Measurements from ENCODE around the gene MYO3B. TPM values are rescaled to one million over a fixed set of nuclear protein-coding genes. Genes with fewer than 3 reads are reported as not detected.

MYO3B gene
- total RNA-seq, 1 donor from 2014 or later = 5.5 TPM

DNA sequence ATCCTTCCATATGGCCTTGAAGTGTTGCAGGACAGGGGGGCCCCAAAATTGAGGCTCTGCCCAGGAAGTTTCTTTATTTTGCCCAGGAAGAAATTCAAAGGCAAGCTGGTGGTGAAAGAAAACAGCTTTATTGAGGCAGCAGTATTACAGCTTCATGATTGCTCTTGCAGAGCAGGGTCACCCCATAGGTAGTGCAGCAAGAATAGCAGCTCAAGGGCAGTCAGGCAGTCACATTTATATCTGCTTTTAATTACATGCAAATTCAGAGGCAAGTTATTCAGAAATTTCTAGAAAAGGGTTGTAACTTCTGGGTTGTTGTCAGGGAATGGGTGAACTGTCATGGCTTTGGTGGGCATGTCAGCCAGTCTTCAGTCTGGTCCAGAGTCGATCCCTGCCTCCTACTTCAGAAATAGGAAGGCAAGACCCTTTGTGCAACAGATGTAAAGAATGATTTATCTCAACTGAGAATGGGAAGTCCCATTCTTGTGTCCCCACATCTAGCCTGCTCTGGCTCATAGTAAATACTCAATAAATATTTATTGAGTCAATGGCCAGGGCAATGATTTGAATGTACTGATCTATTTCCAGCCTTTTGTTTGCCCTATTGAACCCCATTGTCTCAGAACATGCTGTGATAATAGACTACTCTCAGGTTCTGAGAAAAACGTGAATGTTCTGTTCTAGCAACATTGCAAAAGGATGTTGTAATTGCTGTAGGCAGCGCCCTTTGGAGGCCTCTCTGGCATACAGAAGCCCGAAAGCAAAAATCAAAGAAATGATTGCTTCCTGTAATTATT is 129.8 kb downstream of the MYO3B start:
- DNase-seq = no peak

DNA sequence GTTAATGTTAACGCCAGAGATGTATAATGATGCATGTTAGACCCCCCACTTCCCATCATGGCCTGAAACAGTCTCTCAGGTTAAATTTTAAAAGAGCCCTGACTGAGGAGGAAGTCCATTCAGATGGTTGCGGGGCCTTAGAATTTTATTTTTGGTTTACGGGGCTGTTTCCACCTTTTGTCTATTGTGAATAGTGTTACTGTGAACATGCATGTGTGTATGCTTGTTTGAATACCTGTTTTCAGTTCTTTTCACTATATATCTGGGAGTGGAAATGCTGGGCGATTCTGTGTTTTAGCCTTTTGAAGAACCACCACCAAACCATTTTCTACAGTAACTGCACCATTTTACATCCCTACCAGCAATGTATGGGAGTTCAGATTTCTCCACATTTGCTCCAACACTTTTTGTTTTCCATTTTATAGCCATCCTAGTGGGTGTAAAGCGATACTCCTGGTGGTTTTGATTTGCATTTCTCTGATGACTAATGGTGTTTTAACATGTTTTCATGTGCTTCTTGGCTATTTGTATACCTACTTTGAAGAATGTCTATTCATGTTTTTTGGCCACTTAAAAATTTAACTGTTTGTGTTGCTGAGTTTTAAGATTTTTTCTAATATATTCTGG is 133.0 kb downstream of the MYO3B start:
- DNase-seq = no peak

DNA sequence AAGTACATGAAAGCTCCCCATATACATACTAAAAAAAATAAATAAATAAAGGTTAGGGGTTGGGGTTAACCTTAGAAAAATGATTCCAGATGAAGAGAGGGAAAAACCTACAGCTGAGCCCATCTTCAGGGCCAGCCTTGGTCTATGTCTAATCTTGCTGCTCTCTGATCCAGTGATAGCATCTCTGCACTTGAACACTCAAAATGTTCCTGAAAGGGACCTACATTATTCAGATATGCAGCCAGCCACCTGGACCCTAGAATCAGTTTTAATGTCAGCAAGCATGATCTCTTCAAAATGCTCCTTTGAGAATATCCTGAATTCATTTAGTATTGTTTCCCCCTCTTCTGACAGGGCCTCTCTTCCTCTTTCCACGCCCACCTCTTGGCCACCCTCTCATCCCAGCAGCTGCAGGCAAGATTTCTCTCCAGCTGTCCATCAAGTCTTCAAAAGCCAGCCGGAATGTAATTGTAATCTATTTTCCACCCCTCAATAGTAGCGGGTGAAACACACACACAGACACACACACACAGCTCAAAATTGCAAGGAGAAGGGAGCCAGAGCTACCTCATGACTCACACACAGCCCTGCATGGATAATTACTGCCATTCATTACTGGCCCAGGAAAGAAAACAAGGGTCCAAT is 135.5 kb downstream of the MYO3B start:
- peak; percentile 35 for DNase-seq

DNA sequence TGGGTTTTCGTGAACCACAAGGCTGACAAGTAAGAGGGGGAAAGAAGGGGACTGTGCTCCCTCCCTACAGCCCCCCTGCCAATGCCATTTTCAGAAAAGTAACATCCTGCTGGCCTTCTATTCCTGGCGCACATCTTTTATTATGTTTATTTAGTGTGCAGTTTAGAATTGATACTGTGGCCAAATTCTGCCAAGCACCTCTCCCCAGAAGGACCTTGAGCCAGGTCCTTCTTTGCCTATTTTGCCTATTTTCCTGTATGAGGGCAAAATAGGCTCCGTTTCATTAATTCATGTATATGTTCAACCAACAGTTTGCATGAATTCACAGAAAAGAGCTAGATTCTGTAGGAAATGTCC is 136.0 kb downstream of the MYO3B start:
- no peak for DNase-seq

DNA sequence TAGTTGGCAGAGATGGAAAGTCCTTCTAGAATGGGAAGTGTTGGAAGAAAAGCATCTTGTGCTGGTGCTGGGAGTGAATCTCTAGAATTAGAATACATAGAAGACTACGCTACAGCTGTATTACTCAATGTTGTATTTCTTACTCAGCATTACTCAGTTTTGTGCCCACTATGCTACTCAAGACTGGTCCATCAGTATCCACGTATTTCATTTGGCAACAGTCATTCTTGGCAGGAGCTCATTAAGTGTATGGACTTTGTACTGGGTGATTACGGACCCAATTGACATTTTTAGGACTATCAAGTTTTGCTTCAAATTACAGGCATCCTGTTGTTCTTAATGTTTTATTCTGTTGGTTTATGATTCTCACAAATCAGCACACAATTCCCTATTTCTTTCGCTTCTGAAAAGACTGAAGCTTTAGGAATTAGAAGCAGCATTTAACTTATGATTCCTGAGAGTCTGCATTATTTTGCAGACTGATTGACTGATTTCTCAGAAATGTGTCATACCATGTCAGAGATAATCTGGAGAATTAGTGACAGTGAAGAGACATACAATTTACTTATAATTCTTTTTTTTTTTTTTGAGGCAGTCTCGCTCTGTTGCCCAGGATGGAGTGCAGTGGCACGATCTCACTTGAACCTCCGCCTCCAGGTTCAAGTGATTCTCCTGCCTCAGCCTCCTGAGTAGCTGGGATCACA is 136.9 kb downstream of the MYO3B start:
- DNase-seq = no peak

DNA sequence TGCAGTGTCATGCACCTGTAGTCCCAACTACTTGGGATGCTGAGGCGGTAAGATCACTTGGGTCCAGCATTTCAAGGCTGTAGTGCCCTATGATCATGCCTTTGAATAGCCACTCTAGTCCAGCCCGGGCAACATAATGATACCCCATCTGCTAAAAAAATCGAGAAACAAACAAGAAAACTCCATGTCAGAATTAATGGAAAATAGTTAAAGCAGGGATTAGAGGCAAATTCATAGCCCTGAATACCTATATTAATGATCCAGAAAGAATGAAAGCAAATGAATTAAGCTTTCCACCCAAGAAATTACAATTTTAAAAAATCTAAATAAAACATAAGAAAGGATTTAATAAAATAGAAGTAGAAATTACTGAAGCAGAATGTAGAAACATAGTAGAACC is 143.0 kb downstream of the MYO3B start:
- no peak for DNase-seq

DNA sequence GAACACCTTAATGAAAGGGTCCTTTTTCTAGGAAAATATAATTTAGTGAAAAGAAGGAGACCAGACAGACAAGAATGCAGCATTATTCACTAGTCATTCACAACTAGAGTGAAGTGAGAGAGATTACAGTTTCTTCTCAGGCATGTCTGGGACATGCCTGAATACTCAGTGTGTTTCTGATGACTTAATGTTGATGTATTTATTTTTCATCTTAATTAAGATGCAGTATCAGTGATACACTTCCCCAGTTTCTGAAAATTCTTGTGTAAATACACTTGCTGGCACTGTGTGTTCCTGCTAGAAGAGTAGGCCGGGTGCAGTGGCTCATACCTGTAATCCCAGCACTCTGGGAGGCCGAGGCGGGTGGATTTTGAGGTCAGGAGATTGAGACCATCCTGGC is 143.6 kb downstream of the MYO3B start:
- DNase-seq = no peak

DNA sequence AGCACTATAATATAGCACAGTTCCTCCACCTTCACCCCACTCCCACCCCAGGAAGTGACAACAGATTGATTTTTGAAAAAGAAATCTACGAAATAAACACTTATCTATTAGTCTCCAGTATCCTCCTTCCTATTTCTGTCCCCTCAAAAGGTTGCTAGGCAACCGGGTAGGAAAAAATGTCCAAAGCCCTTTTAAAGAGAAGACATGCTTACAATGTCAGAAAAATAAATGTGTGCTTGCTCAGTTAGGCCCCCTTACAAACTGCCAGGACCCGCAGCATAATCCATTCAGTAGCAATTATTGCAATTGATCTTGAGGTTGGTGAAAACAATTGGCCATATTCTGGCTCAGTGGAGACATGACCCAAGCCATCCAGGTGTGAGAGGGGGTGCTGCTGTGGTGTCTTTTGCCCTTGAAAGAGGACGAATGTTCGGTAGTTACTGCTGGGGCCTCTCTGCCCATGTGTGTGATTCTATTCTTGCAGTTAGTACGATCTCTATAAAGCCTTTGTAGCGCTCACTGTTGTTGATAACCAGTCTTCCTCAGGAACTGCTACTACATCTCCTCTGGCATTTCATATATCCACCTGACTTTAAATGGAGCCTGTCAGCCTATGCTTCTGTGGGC is 144.3 kb downstream of the MYO3B start:
- no peak for DNase-seq

DNA sequence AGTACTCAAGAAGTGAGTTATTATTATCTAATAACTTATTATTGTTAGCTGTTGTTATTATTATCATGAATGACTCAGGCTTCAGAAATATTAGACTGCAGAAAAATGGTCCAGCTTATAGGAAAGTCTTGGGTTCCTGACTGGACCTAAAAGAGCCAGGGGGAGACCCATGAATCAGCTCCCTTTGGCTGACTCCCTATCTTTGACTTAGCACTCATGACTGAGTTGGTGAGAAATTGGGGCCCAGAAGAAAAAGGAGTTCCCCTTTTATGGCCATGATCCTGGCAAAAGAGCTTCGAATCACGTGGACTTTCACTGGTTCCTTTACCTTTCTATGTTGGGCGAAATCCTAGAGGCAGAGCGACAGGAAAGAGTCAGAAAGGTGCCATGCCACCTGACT is 145.8 kb downstream of the MYO3B start:
- no peak for DNase-seq

DNA sequence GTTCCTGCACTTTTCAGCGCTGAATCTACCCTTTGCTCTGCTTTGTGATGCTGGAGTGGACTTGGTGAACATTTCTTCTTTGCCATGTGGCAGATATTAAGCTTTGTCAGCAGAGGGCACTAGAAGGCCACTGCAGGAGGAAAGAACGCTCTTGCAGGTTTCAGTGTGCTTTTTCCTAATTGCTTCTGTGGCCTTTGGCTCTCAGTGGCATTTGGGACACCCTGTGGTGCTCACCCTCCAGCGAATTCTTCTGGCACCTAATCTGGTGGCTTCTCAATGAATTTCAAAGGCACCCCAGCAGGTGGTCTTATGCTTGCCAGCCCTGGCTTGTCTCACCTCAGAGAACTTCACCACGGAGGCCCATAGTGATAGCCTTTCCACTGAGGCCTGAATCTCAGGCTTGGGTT is 146.7 kb downstream of the MYO3B start:
- peak; percentile 10 for DNase-seq

DNA sequence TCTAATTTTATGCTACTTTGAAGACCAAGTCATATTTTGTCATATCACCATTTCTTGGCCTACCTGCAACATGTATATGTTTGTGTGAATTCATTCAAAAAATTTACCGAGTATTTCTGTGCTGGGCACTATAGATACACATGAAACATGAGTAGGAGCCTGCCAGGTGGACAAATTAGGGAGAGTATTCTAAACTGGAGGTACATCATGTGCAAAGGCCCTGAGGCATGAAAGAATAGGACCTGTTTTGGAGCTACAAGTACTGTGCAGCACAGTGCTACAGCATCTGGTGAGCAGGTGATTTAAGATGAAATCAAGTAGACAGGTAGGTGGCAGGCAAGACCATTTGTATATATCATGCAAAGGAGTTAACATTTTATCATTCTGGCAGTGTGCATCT is 152.9 kb downstream of the MYO3B start:
- DNase-seq = no peak

DNA sequence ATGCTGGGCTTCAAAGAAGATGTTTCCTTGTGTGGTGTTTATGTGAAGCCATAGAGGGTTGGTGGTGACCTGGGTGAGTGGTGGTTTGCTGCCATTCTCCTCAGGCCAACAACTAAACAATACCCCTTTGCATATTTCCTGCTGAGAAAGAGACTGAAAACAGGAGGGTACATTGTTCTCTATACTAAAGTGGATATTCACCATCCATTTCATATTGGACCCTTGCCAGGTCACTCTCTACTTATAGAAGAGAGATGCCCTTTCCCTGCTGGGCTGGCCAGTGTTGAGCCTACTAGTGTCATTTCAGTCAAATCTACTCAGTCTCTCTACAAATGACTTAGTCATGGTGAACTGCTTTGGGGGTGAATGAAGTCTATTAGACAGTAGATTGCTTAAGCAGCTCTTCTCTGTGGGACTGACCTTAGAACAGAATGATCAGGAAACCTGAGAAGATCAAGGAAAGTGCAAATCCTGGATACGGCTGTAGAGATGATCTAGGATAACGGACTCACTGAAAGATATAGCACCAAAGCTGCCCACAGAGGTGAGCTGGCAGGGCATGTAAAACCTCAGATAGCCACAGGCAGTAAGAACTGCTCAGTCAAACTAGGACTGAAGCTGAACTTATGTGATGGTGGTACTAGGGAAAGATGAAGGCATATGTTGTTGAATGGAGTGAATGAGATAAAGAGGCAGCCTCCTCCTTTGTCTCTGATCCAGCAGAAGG is 154.9 kb downstream of the MYO3B start:
- no peak for DNase-seq

DNA sequence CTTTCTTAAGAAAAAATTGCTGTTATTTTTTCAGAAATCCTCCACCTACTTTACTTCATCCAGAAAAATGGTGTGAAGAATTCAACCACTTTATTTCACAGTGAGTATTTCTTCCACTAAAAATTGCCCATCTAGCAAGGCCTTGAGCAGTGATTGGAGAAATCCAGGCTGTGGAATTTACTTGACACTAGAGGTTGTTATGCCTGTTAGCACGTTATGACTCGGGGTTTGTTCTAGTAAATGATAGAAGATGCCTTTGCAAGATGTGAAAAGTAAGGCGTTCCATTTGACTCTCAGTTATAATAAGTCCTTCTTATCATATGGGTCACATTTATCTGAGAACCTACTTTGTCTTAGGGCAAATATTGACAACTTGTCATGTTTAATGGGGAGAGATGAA is 157.4 kb downstream of the MYO3B start:
- DNase-seq = no peak

DNA sequence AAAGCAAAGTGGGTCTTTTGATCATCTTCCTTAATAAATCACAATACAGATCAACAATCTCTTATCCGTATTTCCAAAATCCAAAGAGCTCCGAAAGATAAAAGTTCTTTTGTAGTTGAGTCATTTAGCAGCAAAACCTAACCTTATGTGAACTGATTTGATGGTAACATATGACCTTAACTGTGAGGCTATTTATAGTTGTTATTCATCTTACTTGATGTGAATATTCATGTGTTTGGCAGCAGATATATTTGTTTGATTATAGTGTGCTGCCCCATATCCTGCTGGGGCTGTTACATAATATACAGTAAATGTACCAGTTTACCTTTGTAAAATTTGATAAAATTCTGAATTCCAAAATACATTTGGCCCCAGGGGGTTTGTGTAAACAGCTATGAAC is 158.5 kb downstream of the MYO3B start:
- no peak for DNase-seq

DNA sequence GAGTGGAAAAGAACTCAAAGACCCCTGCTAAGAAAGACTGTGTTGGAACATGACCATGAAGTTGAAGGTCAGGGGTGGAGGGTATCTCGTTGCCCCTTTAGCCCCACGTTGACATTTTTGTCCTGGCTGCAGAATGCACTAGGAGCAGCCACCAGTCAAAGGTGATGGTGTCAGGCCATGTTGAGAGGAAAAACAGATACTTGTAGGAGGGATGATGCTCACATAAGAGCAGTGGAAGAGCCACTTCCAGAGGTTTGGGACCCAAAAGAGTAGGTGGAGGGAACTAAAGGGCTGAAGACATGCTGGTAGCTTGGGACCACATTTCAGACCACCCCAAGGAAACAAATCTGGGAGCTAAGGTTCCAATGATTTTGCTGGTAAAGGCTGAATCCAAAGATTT is 159.0 kb downstream of the MYO3B start:
- no peak for DNase-seq

DNA sequence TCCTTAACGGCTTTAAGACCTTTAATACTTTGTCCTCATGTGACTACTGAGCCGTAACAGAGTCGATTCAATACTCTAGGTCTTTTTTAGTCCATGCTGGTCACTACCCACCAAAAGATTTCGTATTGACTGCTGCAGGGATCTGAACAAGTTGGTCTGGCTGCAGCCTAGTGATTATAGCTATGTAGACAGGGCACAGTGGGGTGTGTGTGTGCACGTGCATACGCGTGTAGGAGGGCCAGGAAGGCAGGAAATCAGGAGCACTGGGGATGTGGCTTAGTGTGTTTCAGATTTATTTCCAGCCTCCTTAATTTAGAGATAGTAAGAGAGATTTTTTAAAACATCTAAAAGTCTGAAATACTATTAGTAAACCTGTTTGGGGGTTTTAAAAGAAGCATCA is 161.4 kb downstream of the MYO3B start:
- DNase-seq = no peak

DNA sequence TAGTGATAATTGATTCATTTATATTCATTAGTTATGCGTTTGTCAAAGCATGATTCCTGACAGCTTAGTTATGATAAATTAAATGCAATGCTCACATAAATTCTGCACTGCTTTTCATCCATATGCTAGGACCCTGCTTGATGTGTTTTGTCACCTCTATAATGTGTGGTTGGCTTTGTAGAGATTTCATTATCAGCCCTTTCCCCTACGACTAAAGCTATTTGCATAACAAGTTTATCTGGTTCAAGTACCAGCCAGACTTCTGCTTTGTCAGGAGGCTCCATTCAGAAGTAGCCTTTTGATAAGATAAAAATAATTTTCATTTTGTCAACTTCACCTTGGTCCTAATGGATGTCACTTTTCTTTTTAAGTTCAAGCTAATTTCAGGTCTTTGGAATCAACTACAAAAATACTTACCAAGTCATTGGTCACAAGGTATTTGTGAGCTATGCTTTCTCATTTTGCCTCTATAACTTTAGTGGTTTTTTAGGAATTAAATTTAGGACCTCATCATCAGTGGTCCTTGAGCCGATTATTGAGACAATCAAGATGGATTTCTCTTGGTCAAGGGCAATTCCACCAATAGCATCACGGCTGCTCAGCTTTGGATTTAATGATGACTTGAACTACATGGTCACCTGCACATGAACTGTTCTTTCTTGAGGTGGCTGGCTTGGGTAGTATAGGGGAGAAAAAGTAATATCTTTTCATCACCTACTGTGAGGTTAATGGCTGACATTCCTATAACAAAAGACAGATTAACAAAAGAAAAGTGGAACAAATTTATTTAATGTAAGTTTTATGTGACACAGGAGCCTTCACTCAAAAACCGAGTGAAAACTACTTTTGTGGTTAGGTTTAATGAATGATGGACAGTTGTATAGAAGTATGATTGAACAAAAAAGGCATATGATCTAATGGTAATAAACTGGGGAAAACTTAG is 162.1 kb downstream of the MYO3B start:
- DNase-seq = no peak

DNA sequence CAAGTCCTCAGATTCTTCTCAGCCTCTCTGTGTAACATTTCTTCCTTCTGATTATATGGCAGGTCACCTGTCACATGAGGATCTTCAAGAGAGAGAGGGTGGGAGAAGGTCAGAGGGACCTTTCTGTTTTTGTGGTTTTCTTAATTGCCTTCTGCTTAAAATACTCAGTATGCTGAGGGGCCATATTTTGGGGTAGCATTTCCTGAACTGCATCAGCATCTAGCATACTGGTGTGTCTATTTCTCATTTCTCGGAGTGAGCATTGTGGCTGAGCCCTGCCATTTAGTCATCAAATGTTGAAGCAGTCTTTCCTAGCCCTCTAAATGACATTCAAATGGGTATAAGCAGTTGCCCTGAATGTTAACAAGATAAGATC is 162.7 kb downstream of the MYO3B start:
- no peak for DNase-seq

DNA sequence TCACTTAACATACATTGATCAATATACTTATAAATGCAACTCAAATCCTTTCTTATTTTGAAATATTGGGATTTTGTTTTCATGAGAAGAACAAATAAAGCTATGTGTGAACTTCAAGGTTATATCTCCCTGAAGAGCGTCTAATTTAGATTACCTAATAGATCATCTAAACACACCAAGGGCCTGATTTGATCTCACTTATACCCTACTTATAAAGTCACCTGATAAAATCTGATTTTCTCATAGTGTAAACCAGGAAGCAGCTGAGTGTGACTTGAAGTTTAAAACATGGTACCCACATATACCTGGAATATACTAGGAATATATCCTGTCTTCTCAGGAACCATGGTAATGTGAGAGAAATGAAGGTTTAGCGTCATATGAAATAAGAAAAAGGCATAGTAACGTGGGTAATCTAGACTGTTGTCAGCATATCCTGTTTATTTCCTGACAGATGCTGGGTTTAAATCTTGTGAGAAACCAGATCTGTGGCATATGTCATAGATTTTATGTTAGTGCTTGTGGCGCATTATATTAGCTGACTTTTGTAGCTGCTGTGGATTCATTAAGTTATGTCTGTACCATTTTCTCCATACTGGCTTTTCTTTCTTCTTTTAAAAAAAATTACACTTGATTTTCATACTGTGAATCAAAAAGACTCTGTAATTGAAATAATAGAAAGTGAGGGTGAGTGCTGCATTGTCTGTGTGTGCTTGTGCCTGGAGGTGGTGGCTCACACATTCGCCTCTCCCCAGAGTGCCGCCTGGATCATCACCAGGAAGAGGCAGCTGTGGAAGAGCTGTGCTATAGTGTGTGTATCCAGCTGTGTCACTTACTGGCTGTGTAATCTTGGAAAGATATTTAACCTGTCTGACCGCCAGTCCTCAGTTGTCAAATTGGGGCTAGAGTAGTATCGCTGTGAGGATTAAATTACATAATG is 164.0 kb downstream of the MYO3B start:
- DNase-seq = peak; percentile 43
